DOHH2 (cell line): ENCODE measurements around the gene LCE1F.

Experiments
- CTCF ChIP-seq: fragments of 200-600 bp; sonication (generic); IDR thresholded peaks from one replicate; pipeline ENCODE4 v1.5.1; 2014; ENCODE audit warnings: antibody characterized with exemption, mild to moderate bottlenecking, low read depth, low read length; ENCODE audit not compliant: poor library complexity, severe bottlenecking
- EZH2phosphoT487 ChIP-seq: fragments of 200-600 bp; sonication (generic); IDR thresholded peaks from 2 replicates; pipeline ENCODE4 v1.6.1; 2017; ENCODE audit warnings: borderline replicate concordance, mild to moderate bottlenecking, antibody characterized with exemption, low read length, moderate library complexity, mixed read lengths

GRCh38 chr1:152796421-152796820 is 21.5 kb downstream of the LCE1F start, which contains the start of gene LCE1D:
- TF ChIP-seq CTCF (no peak), EZH2phosphoT487 (no peak)
